Activated CD8-positive, alpha-beta memory T cell treated with anti-CD3 and anti-CD28 coated beads, Interleukin-2, amount 50 U/mL, for 24 hours (primary cell): Measurements from ENCODE around the gene ZFP90.
A peak's percentile ranks its signal among the peaks of the same experiment; 100 is the strongest.
"Not testable (repeated sequence)": the region's sequence is repeated elsewhere in the genome, so short reads cannot be mapped to it uniquely, and the experiment has no call there.

Experiments used
- DNase-seq: peaks from one replicate; pipeline ENCODE4 v3.0.0-alpha.2; 2020; ENCODE audit errors: extremely low read depth

Gene ZFP90

GRCh38 chr16:68517606-68518166, 21.4 kb upstream of the ZFP90 start:
- DNase-seq, result no peak

- DNase-seq, result no peak
Observed at GRCh38 chr16:68519225-68519745, 19.8 kb upstream of the ZFP90 start.

- peak; percentile 72 for DNase-seq
Observed at GRCh38 chr16:68520649-68521086, 18.4 kb upstream of the ZFP90 start.

- DNase-seq, result no peak
Observed at GRCh38 chr16:68524069-68524820, 14.8 kb upstream of the ZFP90 start.

GRCh38 chr16:68526143-68526781, 12.8 kb upstream of the ZFP90 start:
- DNase-seq, result no peak

- no peak for DNase-seq
Observed at GRCh38 chr16:68526782-68527145, 12.3 kb upstream of the ZFP90 start.

- DNase-seq, result no peak
Observed at GRCh38 chr16:68528233-68528632, 10.9 kb upstream of the ZFP90 start.

GRCh38 chr16:68528686-68529379, 10.3 kb upstream of the ZFP90 start:
- peak; percentile 70 for DNase-seq

- no peak for DNase-seq
Observed at GRCh38 chr16:68529608-68529930, 9.5 kb upstream of the ZFP90 start.

GRCh38 chr16:68529931-68530701, 9.0 kb upstream of the ZFP90 start:
- DNase-seq, result peak; percentile 77

GRCh38 chr16:68533937-68534336, 5.2 kb upstream of the ZFP90 start:
- DNase-seq, result no peak

- no peak for DNase-seq
Observed at GRCh38 chr16:68535331-68535730, 3.8 kb upstream of the ZFP90 start.

- DNase-seq, result no peak
Observed at GRCh38 chr16:68539711-68540239, 684 bp downstream of the ZFP90 start.

- DNase-seq, result no peak
Observed at GRCh38 chr16:68548947-68549346, 9.9 kb downstream of the ZFP90 start.

- no peak for DNase-seq
Observed at GRCh38 chr16:68553186-68553585, 14.1 kb downstream of the ZFP90 start.

- DNase-seq, result not testable (repeated sequence)
Observed at GRCh38 chr16:68560341-68560740, 21.2 kb downstream of the ZFP90 start.

GRCh38 chr16:68563631-68564381, 24.7 kb downstream of the ZFP90 start:
- no peak for DNase-seq

- DNase-seq, result no peak
Observed at GRCh38 chr16:68564382-68564985, 25.4 kb downstream of the ZFP90 start.

- DNase-seq, result no peak
Observed at GRCh38 chr16:68574479-68574878, 35.4 kb downstream of the ZFP90 start.

GRCh38 chr16:68575082-68575481, 36.0 kb downstream of the ZFP90 start:
- DNase-seq, result no peak
